Right renal pelvis (tissue), 4 donors: ENCODE results near the gene ZNF595. TPM values are rescaled to one million over a fixed set of nuclear protein-coding genes. Genes with fewer than 3 reads are reported as not detected.
"Not testable (repeated sequence)": the region's sequence is repeated elsewhere in the genome, so short reads cannot be mapped to it uniquely, and the experiment has no call there.

Experiments
- DNase-seq, 4 donors: peaks; one replicate each; pipeline ENCODE4 v3.0.0-alpha.2; 2013; ENCODE audit warnings: low read depth in 4 of 4, low spot score in 3 of 4, missing footprints in 1 of 4
- polyA plus RNA-seq, 4 donors: library from polyadenylated mRNA; unstranded; fragments of 120-200 nt; gene quantifications; one replicate each; pipeline ENCODE4 v1.2.1, GENCODE V29; 2013; ENCODE audit not compliant: insufficient read length in 4 of 4

Gene ZNF595
- polyA plus RNA-seq, 4 donors, result 14.4 to 38.6 (median 19.4) TPM

DNA sequence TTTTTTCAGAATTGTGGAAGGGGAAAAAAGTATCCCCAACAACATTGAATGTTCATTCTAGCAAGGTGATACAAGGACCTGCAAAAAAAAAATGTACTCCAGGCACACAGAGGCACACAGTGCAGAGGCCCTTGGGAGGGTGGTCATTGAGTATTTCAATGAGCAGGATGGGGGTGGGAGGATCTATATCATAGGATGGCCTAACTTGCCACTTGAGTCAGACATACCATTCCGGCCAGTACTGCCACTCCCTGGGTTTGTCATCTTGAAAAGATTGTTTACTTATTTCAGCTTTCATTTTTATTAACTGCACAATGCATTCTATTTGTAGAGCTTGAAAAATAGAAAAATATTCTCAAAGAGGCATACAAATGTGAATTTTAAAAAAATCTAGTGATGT, 18.7 kb downstream of the ZNF595 start:
- no peak for DNase-seq

DNA sequence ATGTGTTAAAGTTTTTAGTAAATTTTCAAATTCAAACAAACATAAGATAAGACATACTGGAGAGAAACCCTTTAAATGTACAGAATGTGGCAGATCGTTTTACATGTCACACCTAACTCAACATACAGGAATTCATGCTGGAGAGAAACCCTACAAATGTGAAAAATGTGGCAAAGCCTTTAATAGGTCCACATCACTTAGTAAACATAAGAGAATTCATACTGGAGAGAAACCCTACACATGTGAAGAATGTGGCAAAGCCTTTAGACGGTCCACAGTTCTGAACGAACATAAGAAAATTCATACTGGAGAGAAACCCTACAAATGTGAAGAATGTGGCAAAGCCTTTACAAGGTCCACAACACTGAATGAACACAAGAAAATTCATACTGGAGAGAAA, 32.8 kb downstream of the ZNF595 start:
- DNase-seq, result no peak

DNA sequence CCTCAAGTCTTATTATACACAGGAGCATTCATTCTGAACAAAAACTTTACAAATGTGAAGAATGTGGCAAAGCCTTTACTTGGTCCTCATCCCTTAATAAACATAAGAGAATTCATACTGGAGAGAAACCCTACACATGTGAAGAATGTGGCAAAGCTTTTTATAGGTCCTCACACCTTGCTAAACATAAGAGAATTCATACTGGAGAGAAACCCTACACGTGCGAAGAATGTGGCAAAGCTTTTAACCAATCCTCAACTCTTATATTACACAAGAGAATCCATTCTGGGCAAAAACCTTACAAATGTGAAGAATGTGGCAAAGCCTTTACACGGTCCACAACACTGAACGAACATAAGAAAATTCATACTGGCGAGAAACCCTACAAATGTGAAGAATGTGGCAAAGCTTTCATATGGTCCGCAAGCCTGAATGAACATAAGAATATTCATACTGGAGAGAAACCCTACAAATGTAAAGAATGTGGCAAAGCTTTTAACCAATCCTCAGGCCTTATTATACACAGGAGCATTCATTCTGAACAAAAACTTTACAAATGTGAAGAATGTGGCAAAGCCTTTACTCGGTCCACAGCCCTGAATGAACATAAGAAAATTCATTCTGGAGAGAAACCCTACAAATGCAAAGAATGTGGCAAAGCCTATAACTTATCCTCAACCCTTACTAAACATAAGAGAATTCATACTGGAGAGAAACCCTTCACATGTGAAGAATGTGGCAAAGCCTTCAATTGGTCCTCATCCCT, 33.6 kb downstream of the ZNF595 start:
- not testable (repeated sequence) for DNase-seq

DNA sequence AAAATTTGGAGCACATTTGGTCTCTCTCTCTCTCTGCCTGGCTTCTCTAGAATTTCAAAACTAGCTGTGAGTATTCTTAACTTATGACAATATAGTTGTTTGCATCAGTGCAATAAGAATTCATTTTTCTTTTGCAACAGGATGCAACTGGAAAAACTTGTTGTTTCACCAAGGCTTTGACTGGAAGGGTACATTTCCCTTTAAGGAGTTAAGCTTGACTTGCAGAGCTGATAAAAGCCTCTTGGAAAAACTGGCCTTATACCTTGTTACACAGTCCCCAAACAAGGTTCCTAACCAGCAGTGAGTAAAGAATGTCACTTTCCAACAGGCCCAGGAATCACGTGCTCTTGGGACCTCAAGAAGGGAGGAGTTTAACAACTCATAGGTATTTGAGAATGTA, 45.3 kb downstream of the ZNF595 start:
- DNase-seq, result no peak

DNA sequence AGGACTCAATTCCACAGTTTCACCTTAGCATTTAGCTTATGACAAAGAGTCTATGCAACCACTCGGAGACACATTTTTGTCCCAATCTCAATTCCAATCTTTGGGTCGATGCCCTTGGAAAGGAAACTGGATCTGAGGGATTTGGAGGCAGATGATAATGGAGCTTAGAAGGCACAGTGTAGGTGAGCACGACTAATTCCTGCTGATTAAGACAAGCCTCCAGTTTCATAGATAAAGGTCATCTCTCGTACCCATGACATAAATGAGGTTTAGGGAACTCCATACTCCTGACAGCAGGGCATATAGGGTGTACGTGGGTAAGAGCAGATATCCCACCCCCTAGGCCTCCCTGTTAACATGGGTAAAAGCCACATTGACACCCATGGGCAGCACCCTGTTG, 46.7 kb downstream of the ZNF595 start:
- no peak for DNase-seq

DNA sequence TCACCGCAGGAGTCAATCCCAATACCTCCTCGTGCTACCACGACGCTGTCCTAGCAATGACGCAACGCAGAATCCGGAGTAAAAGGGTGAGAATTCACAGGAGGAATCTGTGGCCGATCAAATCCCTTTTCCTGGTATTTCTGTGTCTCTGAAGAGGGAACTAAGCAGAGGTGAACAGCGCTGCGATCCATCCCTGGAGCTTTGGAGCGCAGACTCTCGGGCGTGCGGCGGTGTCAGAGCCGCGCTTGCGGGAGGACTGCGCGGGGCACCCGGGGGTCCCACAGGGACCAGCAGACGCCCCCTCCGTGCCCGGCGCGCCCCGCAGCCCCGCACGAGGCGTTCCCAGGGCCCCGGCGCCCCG, 53.9 kb downstream of the ZNF595 start:
- DNase-seq, result no peak

DNA sequence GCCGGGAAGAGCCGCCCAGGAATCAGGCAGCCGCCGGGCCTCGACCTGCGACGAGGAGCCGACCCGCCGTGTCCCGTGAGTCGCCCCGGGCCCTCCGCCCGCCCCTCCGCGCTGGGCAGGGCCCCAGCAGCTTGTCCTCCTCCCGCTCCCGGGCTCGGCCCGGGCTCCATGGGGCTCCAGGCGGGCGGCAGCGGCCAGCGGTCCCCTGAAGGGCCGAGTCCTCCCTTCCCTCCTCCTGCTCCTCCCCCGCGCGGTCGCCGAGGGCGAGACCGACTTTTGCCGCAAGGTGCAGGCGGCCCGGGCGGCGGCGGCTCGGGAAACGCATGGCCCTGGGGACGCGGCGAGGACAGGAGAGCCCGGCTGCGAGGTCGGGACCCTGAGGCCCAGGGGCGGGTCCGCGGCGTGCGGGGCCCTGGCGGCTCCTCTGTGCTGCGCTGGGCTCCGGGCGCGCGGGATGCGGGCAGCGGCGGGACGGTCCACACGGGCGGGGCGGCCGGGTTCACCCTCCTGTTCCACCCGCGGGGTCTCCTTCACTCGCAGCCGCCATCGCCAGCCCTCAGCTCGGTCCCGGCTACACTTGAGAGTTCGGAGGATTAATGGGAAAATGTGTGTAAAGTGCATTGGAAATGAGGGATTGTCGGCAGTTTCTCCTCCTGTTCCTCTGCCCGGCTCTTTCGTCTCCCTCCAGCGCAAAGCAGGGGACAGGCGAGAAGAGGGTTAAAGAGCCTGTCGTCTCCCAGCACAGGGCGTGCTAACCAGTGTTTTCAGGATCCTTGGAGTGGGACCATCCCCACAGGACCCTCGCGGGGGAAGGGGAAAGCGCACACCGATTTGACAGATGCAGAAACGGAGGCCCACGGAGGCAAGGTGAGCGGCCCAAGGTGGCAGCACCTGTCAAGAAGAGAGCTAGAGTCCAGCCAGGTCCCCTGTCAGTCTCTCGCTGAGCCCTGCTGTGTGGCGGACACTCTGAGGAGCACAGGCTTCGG, 54.6 kb downstream of the ZNF595 start:
- DNase-seq, result peak in 1 of 4 donors; percentile 8

DNA sequence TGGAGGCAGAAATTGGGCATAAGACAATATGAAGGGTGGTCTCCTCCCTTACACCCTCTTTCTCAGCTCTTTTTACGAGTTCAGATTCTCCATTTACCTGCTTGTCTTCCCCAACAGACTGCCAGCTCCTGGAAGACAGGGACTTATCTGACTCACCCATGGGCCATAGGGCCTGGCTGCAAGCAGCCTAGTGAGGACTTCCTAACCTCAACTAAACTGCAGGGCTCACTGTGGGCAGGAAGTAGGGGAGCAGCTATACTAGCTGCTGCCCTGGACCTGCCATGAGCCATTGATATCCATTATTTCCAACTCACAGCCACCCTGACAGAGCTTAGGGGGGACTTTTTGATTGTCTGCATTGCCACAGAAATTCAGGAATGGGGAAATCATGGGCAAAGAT, 59.6 kb downstream of the ZNF595 start:
- no peak for DNase-seq

GRCh38 chr4:113732-114131, 60.6 kb downstream of the ZNF595 start:
- no peak for DNase-seq

DNA sequence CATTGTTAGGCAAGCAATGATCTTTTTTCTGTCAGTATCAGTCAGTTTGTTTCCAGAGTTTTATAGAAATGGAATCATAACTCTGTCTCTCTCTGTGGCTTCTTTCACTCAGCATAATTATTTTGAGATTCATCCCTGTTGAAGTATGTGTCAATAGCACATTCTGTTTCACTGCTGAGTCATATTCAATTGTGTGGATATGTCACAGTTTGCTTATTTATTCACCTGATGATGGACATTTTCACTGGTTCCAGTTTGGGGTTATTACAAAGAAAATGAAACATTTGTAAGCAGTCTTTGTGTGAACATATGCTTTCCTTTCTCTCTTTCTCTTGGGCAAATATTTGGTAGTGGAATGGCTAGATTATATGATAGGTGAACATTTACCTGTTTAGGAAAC, 61.0 kb downstream of the ZNF595 start:
- no peak for DNase-seq

DNA sequence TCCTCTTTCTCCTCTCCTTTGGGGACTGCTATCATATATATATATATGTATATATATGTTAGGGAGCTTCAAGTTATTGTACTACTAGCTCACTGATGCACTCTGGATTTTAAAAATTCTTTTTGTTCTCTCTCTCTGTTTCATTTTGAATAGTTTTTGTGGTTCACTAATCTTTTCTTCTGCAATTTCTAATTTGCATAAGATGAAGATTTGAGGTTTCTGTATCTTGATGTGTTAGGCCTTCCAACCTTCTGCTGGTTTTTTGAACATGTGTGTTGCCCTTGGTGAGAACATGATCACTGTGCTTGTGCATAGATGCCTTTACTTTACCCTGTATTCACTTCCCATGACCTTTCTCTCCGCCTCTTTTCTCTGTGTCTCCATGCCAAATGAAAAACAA, 63.4 kb downstream of the ZNF595 start:
- DNase-seq, result no peak

- no peak for DNase-seq
These were observed 67.5 kb downstream of the ZNF595 start for GRCh38 chr4:120616-121015.

GRCh38 chr4:121408-122084, 68.4 kb downstream of the ZNF595 start:
- no peak for DNase-seq

- DNase-seq, result not testable (repeated sequence)
These were observed 70.8 kb downstream of the ZNF595 start for GRCh38 chr4:123922-124274.

- DNase-seq, result peak; percentile 88 to 97 (median 95)
These were observed 71.4 kb downstream of the ZNF595 start, which contains the start of gene ZNF718 for GRCh38 chr4:124275-125081. Gene ZNF718 (plus strand): TSS chr4:124501. CDS start chr4:124671, 170 bp downstream.

GRCh38 chr4:125091-125771, 72.1 kb downstream of the ZNF595 start:
- peak in 1 of 4 donors; percentile 14 for DNase-seq

DNA sequence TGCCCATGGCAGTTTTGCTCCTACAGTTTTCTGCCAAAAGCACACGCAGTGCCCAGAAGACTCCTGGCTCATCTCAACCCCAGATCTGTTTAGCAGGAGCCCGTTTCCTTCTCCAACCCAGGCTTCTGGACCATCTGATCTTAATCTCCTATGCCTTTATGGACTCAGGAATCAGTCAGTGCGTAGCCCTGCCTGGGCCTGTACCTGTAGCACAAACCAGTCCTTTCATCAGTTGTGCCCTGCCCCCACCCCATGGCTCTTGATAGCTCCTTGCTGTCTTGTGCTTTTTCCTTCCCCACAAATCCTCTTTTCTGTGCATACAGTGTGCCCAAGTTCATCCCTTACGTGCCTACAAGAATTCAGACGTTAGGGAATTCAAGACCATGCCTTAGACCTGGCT, 72.7 kb downstream of the ZNF595 start:
- DNase-seq, result no peak

DNA sequence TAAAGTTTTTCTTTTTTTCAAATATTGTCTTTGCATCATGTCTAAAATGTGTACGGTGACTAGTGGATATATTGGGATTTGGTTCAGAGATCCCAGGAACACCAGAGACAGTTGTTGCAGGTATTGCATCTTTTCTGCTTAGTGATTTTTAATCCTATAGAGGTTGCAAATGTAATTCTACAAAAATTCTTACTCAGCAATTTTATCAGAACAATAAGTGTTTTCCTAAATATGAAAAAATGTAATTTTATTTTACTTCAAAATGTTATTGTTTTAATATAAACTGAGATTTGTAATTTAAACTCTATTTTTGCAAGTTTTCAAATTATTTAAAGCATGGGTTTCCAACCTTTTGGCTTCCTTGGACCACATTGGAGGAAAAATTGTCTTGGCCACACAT, 79.4 kb downstream of the ZNF595 start:
- DNase-seq, result no peak
